Retinal pigment epithelial cell (primary cell): ENCODE measurements around the gene KLK14.

ENCODE experiments used
- DNase-seq: peaks from one replicate; pipeline ENCODE4 v3.0.0-alpha.2; 2010; ENCODE audit warnings: low read depth
- H3K4me3 ChIP-seq: 2 replicates; pipeline ENCODE4 v1.5.1; 2011; ENCODE audit warnings: mild to moderate bottlenecking, low read length, control low read depth, moderate library complexity
- TF ChIP-seq, protein P1 (sequence below): conservative IDR thresholded peaks from 2 replicates; pipeline ENCODE4 v1.5.1; 2011; ENCODE audit warnings: low read depth, low read length, control low read depth, inconsistent platforms

The KLK14 gene

GRCh38 chr19:51096473-51097165 is 13.9 kb upstream of the KLK14 start:
- H3K4me3 ChIP-seq = no peak overlapping the region
- DNase-seq = no peak

GRCh38 chr19:51094696-51095279 is 12.1 kb upstream of the KLK14 start:
- no peak for DNase-seq
- TF ChIP-seq, protein P1, sequence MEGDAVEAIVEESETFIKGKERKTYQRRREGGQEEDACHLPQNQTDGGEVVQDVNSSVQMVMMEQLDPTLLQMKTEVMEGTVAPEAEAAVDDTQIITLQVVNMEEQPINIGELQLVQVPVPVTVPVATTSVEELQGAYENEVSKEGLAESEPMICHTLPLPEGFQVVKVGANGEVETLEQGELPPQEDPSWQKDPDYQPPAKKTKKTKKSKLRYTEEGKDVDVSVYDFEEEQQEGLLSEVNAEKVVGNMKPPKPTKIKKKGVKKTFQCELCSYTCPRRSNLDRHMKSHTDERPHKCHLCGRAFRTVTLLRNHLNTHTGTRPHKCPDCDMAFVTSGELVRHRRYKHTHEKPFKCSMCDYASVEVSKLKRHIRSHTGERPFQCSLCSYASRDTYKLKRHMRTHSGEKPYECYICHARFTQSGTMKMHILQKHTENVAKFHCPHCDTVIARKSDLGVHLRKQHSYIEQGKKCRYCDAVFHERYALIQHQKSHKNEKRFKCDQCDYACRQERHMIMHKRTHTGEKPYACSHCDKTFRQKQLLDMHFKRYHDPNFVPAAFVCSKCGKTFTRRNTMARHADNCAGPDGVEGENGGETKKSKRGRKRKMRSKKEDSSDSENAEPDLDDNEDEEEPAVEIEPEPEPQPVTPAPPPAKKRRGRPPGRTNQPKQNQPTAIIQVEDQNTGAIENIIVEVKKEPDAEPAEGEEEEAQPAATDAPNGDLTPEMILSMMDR = peak; percentile 78
- no peak overlapping the region for H3K4me3 ChIP-seq

More at GRCh38 chr19:51096473-51097165, 13.9 kb upstream of the KLK14 start:
- TF ChIP-seq, protein P1 = peak; percentile 35

GRCh38 chr19:51093510-51094345 is 11.0 kb upstream of the KLK14 start:
- H3K4me3 ChIP-seq = no peak overlapping the region
- DNase-seq = no peak
- TF ChIP-seq, protein P1 = no peak

DNA sequence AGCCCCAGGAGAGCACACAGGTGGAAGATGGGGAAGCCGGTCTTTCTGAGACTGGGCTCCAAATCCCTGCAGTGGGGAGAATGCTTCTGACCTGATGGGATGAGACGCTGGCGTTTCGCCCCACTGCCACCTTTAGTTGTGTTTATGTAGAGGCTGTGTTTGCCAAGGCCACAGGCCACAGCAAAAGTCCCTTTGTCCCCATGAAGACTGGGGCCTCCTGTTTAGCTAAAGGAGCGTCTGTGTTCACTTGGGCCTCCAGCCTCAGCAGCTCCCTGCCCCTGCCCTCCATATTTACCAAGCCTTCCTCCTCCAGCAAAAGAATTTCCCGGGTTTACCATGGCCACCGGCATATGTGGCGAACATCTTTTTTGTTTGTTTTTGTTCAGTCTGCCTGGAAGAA is 10.4 kb upstream of the KLK14 start:
- DNase-seq = no peak
- TF ChIP-seq, protein P1 = no peak
- no peak overlapping the region for H3K4me3 ChIP-seq

GRCh38 chr19:51091895-51092873 is 9.5 kb upstream of the KLK14 start:
- no peak for DNase-seq
- no peak overlapping the region for H3K4me3 ChIP-seq
- TF ChIP-seq, protein P1 = no peak

- no peak for DNase-seq
Measured at GRCh38 chr19:51091126-51091525, 8.4 kb upstream of the KLK14 start.

More at GRCh38 chr19:51091126-51091525, 8.4 kb upstream of the KLK14 start:
- no peak overlapping the region for H3K4me3 ChIP-seq
- TF ChIP-seq, protein P1 = no peak
